SH-SY5Y (cell line): Measurements from ENCODE around the gene FRY.

Experiments
- GATA2 ChIP-seq: IDR thresholded peaks from 2 replicates; pipeline ENCODE4 v1.6.1; 2011; ENCODE audit warnings: mild to moderate bottlenecking, low read depth, low read length
- GATA3 ChIP-seq: IDR thresholded peaks from 2 replicates; pipeline ENCODE4 v1.6.1; 2011; ENCODE audit warnings: low read depth, mild to moderate bottlenecking, low read length, moderate library complexity

- TF ChIP-seq GATA2 (no peak), GATA3 (no peak)
Measured at GRCh38 chr13:32024750-32025149, 6.8 kb upstream of the FRY start.
